GM19023 (cell line): ENCODE measurements around the gene SLC41A1.
"Not testable (repeated sequence)": the region's sequence is repeated elsewhere in the genome, so short reads cannot be mapped to it uniquely, and the experiment has no call there.

Experiments
- ATAC-seq: cut with Tn5 transposase; IDR thresholded peaks from one replicate; pipeline ENCODE4 v1.9.1; 2021; ENCODE audit warnings: mild to moderate bottlenecking, moderate library complexity; ENCODE audit not compliant: unreplicated experiment

Gene SLC41A1

DNA sequence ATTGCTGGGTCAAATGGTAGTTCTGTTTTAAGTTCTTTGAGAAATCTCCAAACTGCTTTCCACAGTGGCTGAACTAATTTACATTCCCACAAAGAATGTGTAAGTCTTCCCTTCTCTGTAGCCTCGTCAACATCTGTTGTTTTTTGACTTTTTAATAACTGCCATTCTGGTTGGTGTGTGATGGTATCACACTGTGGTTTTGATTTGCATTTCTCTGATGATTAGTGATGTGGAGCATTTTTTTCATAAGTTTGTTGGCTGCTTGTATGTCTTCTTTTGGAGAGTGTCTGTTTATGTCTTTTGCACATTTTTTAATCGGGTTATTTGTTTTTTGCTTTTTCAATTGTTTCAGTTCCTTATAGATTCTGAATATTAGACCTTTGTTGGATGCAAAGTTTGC, 10.3 kb upstream of the SLC41A1 start:
- not testable (repeated sequence) for ATAC-seq

DNA sequence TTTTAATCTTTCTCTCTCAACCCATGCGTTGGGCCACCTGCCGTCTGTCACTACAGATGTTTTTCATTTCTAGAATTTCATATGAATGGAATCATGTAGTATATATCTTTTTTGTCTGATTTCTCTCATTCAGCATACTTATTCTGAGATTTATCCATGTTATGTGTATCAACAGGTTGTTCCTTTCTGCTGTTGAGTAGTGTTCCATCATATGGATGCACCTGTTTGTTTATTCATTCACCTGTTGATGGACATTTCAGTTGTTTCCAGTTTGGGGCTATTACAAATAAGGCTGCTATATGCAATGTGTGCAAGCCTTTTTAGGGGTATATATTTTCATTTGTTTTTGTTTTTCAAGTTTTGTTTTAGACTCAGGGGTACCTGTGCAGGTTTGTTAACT, 9.4 kb upstream of the SLC41A1 start:
- ATAC-seq: no peak

DNA sequence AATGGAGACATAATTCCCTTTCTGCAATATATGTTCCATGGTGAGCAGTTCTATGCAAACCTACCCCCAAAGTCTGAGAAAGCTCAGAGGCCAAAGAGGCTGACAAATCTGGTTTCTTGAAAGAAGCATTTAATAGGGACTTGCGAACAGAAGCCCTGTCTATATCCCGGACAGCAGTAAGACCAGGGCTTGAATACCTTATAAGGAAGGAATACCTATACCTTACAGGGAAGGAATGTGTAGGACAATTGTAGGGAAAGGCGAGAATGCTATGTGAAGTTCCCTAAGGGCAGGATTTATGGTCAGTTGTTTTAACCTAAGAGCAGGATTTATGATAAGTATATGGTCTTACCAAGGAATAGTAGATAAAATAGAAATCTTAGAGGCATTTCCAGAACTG, 5.0 kb upstream of the SLC41A1 start:
- ATAC-seq: no peak

GRCh38 chr1:205817364-205817763, 4.4 kb upstream of the SLC41A1 start:
- ATAC-seq: no peak

DNA sequence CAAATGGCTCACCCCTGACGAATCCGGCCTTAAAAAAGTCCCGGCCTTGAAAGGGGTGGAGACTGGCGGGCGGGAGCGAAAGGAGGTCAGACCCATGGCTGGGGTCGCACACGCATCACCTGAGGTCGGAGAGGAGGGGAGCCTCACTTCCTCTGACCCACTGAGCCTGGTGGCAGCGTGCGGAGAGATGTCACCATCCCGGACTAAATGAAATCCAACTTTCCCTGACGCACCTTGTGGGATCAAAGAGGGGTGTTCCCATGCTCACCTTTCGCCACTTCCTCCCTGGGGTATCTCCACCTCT, 709 bp upstream of the SLC41A1 start:
- no peak for ATAC-seq

GRCh38 chr1:205812271-205812877, 624 bp downstream of the SLC41A1 start:
- peak; percentile 12 for ATAC-seq

DNA sequence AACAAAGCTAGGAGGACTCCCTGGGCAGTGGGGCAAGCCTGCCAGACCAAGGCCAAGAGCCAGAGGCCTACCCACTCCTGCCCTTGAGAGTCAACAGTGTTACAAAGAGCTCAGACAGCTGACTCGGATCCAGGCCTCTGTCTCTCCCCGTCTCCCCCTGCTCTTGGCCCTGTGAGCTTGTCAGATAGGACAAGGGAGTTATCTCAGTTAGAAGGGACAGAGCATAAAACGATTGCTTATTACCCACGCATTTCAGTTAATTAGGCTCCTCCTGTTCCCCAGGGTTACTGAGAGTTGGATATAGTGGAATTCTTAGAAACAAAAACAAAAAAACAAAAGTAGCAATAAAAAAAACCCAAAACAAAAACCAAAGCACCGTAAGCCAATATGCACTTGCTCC, 1.3 kb downstream of the SLC41A1 start:
- no peak for ATAC-seq

GRCh38 chr1:205810448-205811157, 2.4 kb downstream of the SLC41A1 start:
- ATAC-seq: no peak

DNA sequence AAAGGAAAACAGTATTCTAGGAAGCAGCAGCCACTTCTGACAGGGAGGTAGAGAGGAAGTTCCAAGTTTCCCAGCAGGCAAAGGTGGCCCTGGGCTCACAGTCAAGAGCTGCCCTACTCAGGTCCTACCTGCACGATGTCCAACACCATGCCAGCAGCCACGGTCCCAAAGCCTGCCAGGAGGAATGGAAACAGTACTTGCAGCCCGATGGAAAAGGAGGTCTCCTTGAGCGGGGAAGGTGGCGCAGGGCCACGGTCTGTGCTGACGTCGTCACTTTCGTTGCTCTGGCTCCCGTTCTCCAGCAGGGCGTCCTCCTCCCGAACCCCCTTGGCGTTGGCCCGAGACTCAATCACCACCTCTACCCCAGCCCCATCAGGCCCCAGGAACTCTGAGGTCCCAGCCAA, 3.1 kb downstream of the SLC41A1 start:
- no peak for ATAC-seq

DNA sequence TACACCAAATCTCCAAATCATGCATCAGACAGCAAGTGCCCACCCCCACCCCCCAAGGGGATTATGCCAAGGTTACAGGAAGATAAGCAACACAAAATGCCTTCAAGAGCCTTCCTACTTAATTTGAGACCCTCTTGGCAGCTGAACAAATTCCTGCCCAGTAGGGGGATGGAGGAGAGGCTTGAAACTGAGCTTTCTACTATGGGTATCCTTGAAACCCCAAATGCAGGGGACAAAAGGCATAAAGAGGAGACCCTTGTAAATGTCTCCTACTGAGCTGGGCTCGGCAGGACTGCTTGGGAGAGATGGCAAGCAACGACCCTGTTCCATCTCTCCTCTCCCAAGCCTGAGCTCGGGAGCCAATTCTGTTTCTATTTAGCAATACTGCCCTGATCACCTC, 3.5 kb downstream of the SLC41A1 start:
- ATAC-seq: no peak

GRCh38 chr1:205805082-205805711, 7.8 kb downstream of the SLC41A1 start:
- ATAC-seq: no peak

- ATAC-seq: no peak
Measured at GRCh38 chr1:205804605-205805004, 8.4 kb downstream of the SLC41A1 start.

- no peak for ATAC-seq
Measured at GRCh38 chr1:205803986-205804385, 9.0 kb downstream of the SLC41A1 start.

DNA sequence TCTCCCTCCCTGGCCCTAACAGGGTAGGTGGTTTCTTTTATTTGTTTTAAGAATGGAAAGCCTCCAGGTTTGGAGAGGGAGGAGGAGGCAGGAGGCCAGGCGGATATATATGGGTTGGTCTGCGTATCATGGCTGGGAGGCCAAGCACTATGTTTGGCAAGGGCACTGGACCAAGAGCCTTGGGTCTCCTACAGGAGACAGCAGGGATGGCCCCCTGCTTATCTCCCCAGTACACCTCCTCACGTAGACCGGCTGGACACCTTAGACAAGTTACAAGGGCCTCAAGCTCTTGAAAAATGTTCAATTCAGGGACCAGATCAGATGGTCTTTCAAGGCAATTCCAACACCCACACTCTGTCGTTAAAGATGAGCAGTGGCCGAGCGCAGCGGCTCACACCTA, 10.9 kb downstream of the SLC41A1 start:
- ATAC-seq: no peak

GRCh38 chr1:205800981-205801703, 11.9 kb downstream of the SLC41A1 start:
- ATAC-seq: no peak

GRCh38 chr1:205800427-205800826, 12.6 kb downstream of the SLC41A1 start:
- no peak for ATAC-seq

GRCh38 chr1:205798577-205798976, 14.4 kb downstream of the SLC41A1 start:
- no peak for ATAC-seq

DNA sequence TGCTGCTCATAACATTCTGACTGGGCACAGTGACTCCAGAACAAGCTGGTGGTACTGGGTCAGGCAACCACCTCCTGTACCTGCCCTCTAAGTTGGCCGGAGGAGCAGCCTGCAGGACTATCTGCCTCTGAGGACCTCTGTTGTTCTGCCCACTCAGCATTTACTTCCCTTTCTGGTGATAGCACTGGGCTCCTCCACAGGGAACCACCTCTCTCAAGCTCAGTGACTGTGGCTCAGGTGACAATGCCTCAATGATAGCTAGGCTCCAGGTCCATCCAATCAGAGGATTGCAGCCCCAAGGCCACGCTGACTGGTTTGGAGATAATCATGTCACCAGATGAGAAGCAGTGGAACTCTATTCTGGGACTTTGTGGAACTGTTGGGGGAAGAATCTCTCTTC, 15.8 kb downstream of the SLC41A1 start:
- no peak for ATAC-seq

DNA sequence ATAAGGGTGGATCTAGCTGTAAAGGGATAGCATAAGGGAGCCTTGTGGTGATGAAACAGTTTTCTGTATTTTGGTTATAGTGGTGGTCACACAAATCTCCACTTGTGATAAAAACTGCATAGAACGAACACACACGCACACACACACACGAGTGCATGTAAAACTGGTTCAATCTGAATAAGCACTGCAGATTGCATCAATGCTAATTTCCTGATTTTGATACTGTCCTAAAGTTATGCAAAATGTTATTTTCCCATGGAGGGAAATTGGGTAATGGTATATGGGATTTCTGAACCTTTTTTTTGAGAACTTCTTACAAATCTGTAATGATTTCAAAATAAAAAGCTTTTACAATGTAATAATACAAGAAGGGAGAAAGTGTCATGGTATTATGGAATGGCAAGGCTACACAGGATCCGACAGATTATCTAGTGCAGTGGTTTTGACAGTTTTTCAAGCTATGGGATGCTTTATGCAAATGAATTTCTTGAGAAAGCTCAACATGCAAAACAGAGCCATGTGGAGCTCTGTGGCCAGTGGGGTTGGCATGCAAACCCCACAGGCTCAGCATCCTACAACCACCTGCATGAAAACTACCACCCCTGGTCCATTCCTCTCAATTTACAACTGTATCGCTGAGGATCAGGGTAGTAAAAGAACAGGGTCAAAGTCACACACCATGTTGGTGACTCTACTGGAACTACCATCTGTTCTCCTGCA, 18.8 kb downstream of the SLC41A1 start:
- no peak for ATAC-seq

DNA sequence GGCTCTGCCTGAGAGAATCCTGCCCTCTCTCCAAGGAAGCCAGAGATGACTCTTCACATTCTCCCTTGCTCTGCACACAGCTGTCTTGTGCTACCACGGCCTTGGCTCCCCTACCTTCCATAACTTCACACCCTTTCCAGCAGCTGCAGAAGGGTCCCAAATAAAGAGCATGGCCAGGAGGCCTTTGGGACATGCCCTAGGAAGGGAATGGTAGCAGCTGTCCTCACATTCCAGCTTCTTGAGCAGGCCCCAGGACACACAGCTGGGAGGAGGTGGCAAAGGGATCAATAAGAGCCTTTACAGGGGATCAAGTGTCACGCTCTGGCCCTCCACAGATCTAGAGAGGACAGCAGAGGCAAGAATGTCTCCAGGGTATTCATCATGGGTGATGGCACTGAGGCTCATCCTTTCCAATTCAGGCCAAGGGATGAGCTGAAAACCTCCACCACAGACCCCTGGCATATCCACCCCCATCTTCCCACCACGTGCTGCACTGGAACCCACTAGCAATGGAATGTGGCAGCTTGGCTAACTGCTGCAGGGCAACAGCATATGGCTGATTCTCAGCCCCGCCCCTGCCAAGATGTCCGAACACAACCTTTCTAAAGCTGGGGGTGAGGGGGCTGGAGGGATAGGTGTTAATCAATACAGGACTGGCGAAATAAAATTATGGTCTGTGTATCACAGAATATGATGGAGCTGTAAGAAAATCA, 19.9 kb downstream of the SLC41A1 start:
- no peak for ATAC-seq

- no peak for ATAC-seq
Measured at GRCh38 chr1:205792481-205792881, 20.5 kb downstream of the SLC41A1 start.
